ENCODE measurements around the gene CUX1.
"Not testable (repeated sequence)": the region's sequence is repeated elsewhere in the genome, so short reads cannot be mapped to it uniquely, and the experiment has no call there.

CUX1 gene

GRCh38 chr7:101989101-101989500 is 171.7 kb downstream of the CUX1 start:
- no peak for DNase-seq

- no peak for DNase-seq
These were observed 173.5 kb downstream of the CUX1 start for GRCh38 chr7:101990811-101991418.

GRCh38 chr7:101991860-101992259 is 174.4 kb downstream of the CUX1 start:
- DNase-seq: no peak

- no peak for DNase-seq
These were observed 175.9 kb downstream of the CUX1 start for GRCh38 chr7:101993311-101993710.

- DNase-seq: no peak
These were observed 177.7 kb downstream of the CUX1 start for GRCh38 chr7:101995121-101995520.

GRCh38 chr7:101996131-101996691 is 178.8 kb downstream of the CUX1 start:
- DNase-seq: no peak

GRCh38 chr7:101996876-101997275 is 179.4 kb downstream of the CUX1 start:
- DNase-seq: no peak

GRCh38 chr7:101998029-101998905 is 180.8 kb downstream of the CUX1 start:
- no peak for DNase-seq

GRCh38 chr7:101998906-101999240 is 181.4 kb downstream of the CUX1 start:
- DNase-seq: peak; percentile 40

GRCh38 chr7:101999393-101999792 is 182.0 kb downstream of the CUX1 start:
- no peak for DNase-seq

- DNase-seq: no peak
These were observed 182.7 kb downstream of the CUX1 start for GRCh38 chr7:102000123-102000522.

- no peak for DNase-seq
These were observed 186.8 kb downstream of the CUX1 start for GRCh38 chr7:102004229-102004628.

GRCh38 chr7:102004848-102005247 is 187.4 kb downstream of the CUX1 start:
- no peak for DNase-seq

- no peak for DNase-seq
These were observed 188.6 kb downstream of the CUX1 start for GRCh38 chr7:102005933-102006480.

- no peak for DNase-seq
These were observed 189.3 kb downstream of the CUX1 start for GRCh38 chr7:102006695-102007094.

GRCh38 chr7:102008535-102009262 is 191.3 kb downstream of the CUX1 start:
- DNase-seq: no peak

- no peak for DNase-seq
These were observed 192.2 kb downstream of the CUX1 start for GRCh38 chr7:102009628-102010027.

- DNase-seq: not testable (repeated sequence)
These were observed 194.8 kb downstream of the CUX1 start for GRCh38 chr7:102012112-102012830.

- no peak for DNase-seq
These were observed 195.6 kb downstream of the CUX1 start for GRCh38 chr7:102012941-102013461.

- no peak for DNase-seq
These were observed 201.4 kb downstream of the CUX1 start for GRCh38 chr7:102018876-102019275.

GRCh38 chr7:102019461-102019860 is 202.0 kb downstream of the CUX1 start:
- no peak for DNase-seq

Measured in femur (tissue), 1 donor.